Measurements from ENCODE around the gene PRRC2A.

Gene PRRC2A

DNA sequence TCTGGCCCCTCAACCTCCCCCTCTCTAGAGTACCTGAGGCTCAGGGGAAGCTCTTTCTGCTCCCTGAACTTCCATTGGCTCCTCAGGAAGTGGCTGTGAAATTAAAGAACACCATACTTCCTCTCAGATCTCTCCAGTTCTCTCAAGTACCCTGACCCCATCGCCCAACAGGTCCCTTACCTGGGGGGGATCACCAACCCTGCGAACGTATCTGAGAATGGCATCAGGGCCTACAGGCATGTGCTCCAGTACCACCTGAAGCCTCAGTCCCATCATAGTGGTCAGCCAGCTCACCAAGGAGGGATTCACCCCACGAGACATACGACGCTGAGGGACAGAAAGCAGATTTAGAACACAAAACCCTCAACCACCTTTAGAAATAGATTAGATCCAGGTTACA, 20.1 kb downstream of the PRRC2A start:
- Histone ChIP-seq H3K9me3 (ENCODE audit: control insufficient read depth in 1 of 2, low read length in 2 of 2) (no peaks in the 10 kb centered on the region), H3K27ac (ENCODE audit: low read length) (no peak overlapping the region), H3K36me3 (ENCODE audit: control insufficient read depth in 1 of 2, insufficient read depth in 2 of 2, low read length in 2 of 2) (peaks cover 79 to 97% of the 10 kb centered on the region in 2 donors)

DNA sequence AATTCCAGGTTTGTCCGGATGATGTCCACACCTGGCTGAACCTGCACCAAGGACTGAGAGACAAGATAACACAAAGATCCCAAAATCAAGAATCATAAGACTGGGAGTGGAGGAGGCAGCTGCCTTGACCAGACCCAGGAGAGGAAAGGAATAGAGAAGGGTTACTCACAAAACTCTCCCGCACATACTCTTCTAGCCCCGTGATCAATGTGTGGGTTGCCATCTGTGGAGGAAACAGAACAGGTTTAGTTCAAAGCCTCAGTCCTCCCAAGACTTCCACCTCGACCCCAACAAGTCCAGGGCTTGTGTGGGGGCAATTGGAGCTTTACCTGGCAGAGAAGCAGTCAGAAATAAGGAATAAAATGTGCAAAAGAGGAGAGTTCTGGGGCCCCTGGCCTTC, 20.9 kb downstream of the PRRC2A start:
- H3K36me3 ChIP-seq (ENCODE audit: control insufficient read depth in 1 of 2, insufficient read depth in 2 of 2, low read length in 2 of 2) = peaks cover 75 to 97% of the 10 kb centered on the region in 2 donors
- no peaks in the 10 kb centered on the region for H3K27me3 ChIP-seq (ENCODE audit: low read depth, low read length)
- H3K27ac ChIP-seq (ENCODE audit: low read length) = no peak overlapping the region
- no peak overlapping the region for H3K4me3 ChIP-seq (ENCODE audit: low read depth in 1 of 2, low read length in 2 of 2)
- no peaks in the 10 kb centered on the region for H3K9me3 ChIP-seq (ENCODE audit: control insufficient read depth in 1 of 2, low read length in 2 of 2)
- no peaks in the 10 kb centered on the region for H3K4me1 ChIP-seq (ENCODE audit: control insufficient read depth in 1 of 2, insufficient read depth in 2 of 2, low read length in 2 of 2)

More for the DNA sequence above, 20.1 kb downstream of the PRRC2A start:
- Histone ChIP-seq H3K27me3 (ENCODE audit: low read depth, low read length) (no peaks in the 10 kb centered on the region), H3K4me1 (ENCODE audit: control insufficient read depth in 1 of 2, insufficient read depth in 2 of 2, low read length in 2 of 2) (no peaks in the 10 kb centered on the region), H3K4me3 (ENCODE audit: low read depth in 1 of 2, low read length in 2 of 2) (no peak overlapping the region)

DNA sequence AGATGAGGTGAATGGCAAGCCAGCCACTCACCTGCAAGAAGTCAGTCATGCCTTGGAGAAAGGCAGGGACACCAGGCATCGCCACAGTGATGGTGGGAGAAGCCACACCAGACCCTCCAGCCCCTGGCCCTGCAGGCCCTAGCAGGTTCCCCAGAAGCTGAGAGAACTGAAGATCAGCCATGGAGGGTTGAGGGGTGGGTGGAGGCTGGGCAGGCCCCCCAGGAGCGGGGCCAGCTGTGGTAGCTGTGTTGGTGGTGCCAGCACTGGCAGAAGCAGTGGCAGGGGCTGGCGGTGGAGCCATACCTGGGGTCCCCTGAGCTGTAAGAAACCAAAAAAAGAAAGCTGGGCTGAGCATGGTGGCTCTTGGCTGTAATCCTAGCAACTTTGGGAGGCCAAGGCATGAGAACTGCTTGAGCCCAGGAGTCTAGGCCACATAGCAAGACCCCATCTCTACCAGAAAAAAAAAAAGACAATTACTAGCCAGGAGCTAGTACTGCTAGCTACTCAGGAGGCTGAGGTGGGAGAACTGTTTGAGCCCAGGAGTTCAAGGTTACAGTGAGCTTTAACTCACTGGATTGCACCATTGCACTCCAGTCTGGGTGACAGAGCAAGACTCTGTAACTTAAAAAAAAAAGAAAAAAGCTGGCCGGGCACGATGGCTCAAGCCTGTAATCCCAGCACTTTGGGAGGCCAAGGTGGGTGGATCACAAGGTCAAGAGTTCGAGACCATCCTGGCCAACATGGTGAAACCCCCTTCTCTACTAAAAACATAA, 22.5 kb downstream of the PRRC2A start:
- peaks cover 72 to 95% of the 10 kb centered on the region in 2 donors for H3K36me3 ChIP-seq (ENCODE audit: control insufficient read depth in 1 of 2, insufficient read depth in 2 of 2, low read length in 2 of 2)

DNA sequence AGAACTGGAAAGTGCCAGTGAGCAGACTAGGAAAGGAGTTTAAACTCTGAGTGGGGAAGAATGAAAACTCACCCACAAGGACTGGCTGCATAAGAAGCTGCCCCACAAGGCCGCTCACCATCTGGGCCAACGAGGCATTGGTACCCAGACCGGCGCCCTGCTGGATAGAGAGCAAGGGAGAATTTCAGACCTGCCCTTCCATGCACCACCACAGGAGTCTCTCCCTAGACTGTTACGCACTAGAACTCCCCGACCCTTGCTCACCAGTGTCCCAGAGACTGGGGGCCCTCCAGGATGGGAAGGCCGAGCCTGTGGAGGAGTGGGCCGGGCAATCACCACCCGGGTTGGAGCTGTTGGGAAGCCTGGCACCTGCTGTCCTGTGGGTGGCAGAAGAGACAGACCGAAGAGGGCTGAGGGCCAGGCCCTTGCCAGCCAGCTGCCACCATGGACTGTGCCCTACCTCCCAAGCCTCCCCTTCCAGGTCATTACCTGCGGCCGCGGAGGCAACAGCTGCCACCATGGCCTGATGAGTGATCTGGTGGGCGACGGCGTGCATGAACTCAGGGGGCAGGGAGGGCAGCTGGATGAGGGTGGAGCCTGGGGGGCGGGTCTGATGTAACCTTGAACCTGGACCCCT, 23.4 kb downstream of the PRRC2A start:
- H3K9me3 ChIP-seq (ENCODE audit: control insufficient read depth in 1 of 2, low read length in 2 of 2) = no peaks in the 10 kb centered on the region
- H3K4me1 ChIP-seq (ENCODE audit: control insufficient read depth in 1 of 2, insufficient read depth in 2 of 2, low read length in 2 of 2) = no peaks in the 10 kb centered on the region
- H3K27me3 ChIP-seq (ENCODE audit: low read depth, low read length) = no peaks in the 10 kb centered on the region
- no peak overlapping the region for H3K4me3 ChIP-seq (ENCODE audit: low read depth in 1 of 2, low read length in 2 of 2)
- H3K27ac ChIP-seq (ENCODE audit: low read length) = no peak overlapping the region
- peaks cover 82 to 95% of the 10 kb centered on the region in 2 donors for H3K36me3 ChIP-seq (ENCODE audit: control insufficient read depth in 1 of 2, insufficient read depth in 2 of 2, low read length in 2 of 2)

More for the DNA sequence above, 22.5 kb downstream of the PRRC2A start:
- Histone ChIP-seq H3K27me3 (ENCODE audit: low read depth, low read length) (no peaks in the 10 kb centered on the region), H3K4me3 (ENCODE audit: low read depth in 1 of 2, low read length in 2 of 2) (no peak overlapping the region), H3K4me1 (ENCODE audit: control insufficient read depth in 1 of 2, insufficient read depth in 2 of 2, low read length in 2 of 2) (no peaks in the 10 kb centered on the region), H3K27ac (ENCODE audit: low read length) (no peak overlapping the region), H3K9me3 (ENCODE audit: control insufficient read depth in 1 of 2, low read length in 2 of 2) (no peaks in the 10 kb centered on the region)

DNA sequence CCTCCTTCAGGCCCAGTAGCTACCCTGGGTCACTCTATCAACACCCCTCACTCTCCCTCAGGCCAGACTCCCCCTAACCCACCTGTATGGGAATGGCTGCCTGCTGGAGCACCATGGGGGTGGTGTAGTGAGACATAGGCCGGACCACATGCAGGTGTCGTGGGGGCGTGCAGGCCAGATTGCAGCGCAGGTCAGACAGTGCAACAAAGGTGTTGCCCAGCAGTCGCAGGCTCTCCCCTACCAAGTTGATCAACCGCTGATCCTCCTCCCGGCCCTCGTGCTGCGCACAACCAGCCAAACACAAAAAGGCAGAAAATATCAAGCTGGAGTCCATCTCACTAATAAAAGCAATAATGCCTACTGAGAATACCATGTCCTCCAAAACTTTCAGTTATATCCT, 24.8 kb downstream of the PRRC2A start:
- no peak overlapping the region for H3K27ac ChIP-seq (ENCODE audit: low read length)
- no peak overlapping the region for H3K4me3 ChIP-seq (ENCODE audit: low read depth in 1 of 2, low read length in 2 of 2)
- no peaks in the 10 kb centered on the region for H3K27me3 ChIP-seq (ENCODE audit: low read depth, low read length)
- H3K36me3 ChIP-seq (ENCODE audit: control insufficient read depth in 1 of 2, insufficient read depth in 2 of 2, low read length in 2 of 2) = peaks cover 75 to 89% of the 10 kb centered on the region in 2 donors
- H3K4me1 ChIP-seq (ENCODE audit: control insufficient read depth in 1 of 2, insufficient read depth in 2 of 2, low read length in 2 of 2) = peaks cover 3% of the 10 kb centered on the region in 2 donors
- no peaks in the 10 kb centered on the region for H3K9me3 ChIP-seq (ENCODE audit: control insufficient read depth in 1 of 2, low read length in 2 of 2)

DNA sequence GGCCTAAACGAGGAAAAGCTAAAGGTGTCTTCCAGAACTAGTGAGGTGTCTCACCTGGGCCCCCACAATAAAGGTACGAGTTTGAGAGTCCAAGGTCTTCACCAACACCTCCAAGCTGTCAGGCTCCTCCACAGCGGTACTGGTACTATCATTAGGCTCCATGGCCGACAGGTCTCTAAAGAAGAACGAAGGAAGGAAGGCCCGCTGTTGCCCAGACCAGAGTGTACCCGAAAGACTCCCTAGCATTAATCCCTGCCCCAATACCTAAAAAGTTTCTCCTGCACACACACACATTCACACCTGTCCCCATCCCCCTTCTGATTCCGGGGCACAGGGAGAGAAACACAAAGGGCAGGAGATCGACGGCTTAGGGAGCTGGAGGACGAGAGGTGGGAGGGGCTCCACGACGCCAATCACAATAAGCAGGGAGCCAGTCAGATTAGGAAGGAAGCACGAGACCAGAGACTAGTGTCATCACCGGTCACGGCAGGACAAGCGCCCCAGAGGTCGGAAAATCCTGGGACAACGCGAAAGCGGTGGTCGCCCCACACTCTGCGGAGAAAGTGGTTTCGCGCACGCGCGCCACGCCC, 31.2 kb downstream of the PRRC2A start:
- H3K4me1 ChIP-seq (ENCODE audit: control insufficient read depth in 1 of 2, insufficient read depth in 2 of 2, low read length in 2 of 2) = peaks cover 3 to 25% of the 10 kb centered on the region in 2 donors
- peaks cover 25 to 51% of the 10 kb centered on the region in 2 donors for H3K36me3 ChIP-seq (ENCODE audit: control insufficient read depth in 1 of 2, insufficient read depth in 2 of 2, low read length in 2 of 2)
- peak overlapping the region; percentile 99 for H3K27ac ChIP-seq (ENCODE audit: low read length)
- H3K9me3 ChIP-seq (ENCODE audit: control insufficient read depth in 1 of 2, low read length in 2 of 2) = no peaks in the 10 kb centered on the region
- H3K27me3 ChIP-seq (ENCODE audit: low read depth, low read length) = no peaks in the 10 kb centered on the region
- peak overlapping the region; percentile 77 for H3K4me3 ChIP-seq (ENCODE audit: low read depth in 1 of 2, low read length in 2 of 2)

DNA sequence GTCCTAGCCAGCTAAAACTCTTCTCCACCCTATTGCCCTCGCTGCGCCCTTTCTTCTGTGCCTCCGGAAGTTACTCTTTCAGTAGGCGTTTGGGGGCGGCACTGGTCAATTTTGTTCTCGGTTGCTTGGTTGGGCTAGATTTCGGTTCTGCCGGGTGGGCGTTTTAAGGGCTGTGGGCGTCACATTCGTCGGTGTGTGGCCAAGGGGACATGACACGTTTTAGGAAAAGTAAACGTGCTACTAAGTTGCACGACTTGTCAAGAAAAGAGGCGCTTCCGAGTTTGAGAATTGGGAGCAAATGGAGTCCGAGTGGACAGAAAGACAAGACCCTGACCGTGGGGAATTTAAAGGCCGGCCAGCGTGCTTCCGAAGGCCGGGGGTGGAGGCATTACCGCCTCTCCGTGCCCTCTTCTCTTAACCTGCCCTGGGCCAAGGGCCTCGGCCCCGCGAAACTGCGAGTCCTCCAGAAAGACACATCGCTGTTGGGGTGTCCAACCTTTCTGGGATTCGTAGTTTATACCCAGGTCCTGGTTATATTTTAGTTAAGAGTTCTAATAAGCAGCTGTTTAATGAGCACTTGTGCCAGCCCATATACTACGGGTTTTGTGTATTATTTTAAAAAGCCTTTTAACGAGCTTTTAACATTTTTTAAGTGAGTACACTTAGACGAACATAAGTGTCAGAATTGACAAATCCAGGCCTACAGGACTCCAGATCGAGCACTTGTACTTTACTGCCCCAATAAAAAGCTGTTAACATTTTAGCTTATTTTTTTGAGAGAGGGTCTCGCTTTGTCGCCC, 32.6 kb downstream of the PRRC2A start:
- Histone ChIP-seq H3K4me3 (ENCODE audit: low read depth in 1 of 2, low read length in 2 of 2) (peak overlapping the region; percentile 77), H3K9me3 (ENCODE audit: control insufficient read depth in 1 of 2, low read length in 2 of 2) (no peaks in the 10 kb centered on the region), H3K4me1 (ENCODE audit: control insufficient read depth in 1 of 2, insufficient read depth in 2 of 2, low read length in 2 of 2) (peaks cover 10 to 32% of the 10 kb centered on the region in 2 donors), H3K27me3 (ENCODE audit: low read depth, low read length) (no peaks in the 10 kb centered on the region), H3K36me3 (ENCODE audit: control insufficient read depth in 1 of 2, insufficient read depth in 2 of 2, low read length in 2 of 2) (peaks cover 23 to 47% of the 10 kb centered on the region in 2 donors), H3K27ac (ENCODE audit: low read length) (peak overlapping the region; percentile 99)

DNA sequence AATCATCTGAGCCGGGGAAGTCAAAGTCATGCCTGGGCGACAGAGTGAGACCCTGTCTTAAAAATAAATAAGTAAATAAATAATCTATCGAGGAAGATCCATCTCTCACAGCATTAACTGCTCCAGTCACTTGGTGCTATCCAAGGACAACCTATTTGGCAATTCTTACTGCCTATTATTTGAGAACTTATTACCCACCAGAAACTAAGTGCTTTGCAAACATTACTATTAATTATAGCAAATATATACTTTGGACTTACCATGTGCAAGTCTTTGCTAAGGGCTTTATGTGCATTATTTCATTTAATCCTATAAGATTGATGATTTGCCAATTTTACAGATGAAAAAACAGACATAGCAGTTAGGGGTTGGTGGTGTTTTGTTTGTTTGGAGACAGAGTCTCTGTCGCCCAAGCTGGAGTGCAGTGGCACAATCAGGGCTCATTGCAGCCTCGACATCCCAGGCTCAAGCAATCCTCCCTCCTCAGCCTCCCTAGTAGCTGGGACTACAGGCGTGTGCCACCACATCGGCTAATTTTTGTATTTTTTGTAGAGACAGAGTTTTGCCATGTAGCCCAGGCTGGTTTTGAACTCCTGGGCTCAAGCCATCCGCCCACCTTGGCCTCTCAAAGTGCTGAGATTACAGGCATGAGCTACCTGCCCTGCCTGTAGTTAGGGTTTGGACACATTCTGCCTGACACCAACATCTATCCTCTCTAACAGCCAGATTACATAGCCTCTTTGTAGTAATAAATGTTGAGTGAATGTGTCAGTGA, 34.2 kb downstream of the PRRC2A start:
- Histone ChIP-seq H3K27ac (ENCODE audit: low read length) (no peak overlapping the region), H3K4me1 (ENCODE audit: control insufficient read depth in 1 of 2, insufficient read depth in 2 of 2, low read length in 2 of 2) (peaks cover 25 to 48% of the 10 kb centered on the region in 2 donors), H3K27me3 (ENCODE audit: low read depth, low read length) (no peaks in the 10 kb centered on the region), H3K4me3 (ENCODE audit: low read depth in 1 of 2, low read length in 2 of 2) (no peak overlapping the region), H3K9me3 (ENCODE audit: control insufficient read depth in 1 of 2, low read length in 2 of 2) (no peaks in the 10 kb centered on the region), H3K36me3 (ENCODE audit: control insufficient read depth in 1 of 2, insufficient read depth in 2 of 2, low read length in 2 of 2) (peaks cover 10 to 30% of the 10 kb centered on the region in 2 donors)

DNA sequence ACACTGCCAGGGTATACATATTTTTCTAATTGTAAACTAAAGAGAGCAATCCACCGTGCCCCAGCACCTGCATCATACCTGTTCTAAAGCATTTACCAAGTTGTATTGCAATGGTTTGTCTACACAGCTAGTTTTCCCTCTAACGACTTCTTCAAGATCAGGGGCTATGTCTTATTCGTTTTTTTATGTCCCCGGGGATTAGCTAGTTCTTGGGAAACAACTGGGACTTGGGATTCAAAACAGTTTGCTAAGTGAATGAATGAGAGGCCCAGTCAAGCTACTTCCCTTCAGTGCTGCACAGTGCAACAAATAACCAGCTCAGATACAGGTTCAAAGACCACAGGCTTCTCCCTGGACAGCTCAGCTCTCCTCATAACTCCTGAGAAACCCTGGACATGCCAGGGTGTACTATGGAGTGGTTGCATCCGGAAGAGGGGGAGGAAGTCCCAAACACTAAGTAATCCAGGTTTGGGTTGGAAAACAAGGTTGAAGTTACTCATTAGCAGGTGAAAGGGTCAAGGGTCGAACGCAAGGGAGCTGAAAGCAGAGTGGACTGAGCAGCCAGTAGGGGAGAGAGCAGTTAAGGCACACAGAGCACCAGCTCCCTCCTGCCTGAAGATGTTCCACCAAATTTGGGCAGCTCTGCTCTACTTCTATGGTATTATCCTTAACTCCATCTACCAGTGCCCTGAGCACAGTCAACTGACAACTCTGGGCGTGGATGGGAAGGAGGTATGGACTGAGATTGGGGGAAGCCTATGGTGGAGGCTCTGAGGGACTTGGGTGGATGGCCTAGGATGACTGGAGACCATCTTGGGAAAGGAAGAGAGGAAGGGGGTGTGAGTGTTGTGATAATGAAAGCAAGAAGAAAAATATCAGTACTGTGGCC, 35.1 kb downstream of the PRRC2A start, which contains the start of gene APOM:
APOM (plus strand) TSS at position 546 of the 889 bp plus-strand sequence; CDS start at position 619, 73 bp downstream.
- H3K27ac ChIP-seq (ENCODE audit: low read length) = no peak within 1 kb of the TSS
- H3K9me3 ChIP-seq (ENCODE audit: control insufficient read depth in 1 of 2, low read length in 2 of 2) = no peaks in the 10 kb centered on the region
- H3K4me3 ChIP-seq (ENCODE audit: low read depth in 1 of 2, low read length in 2 of 2) = no peak within 1 kb of the TSS
- H3K36me3 ChIP-seq (ENCODE audit: control insufficient read depth in 1 of 2, insufficient read depth in 2 of 2, low read length in 2 of 2) = peaks cover 10 to 30% of the 10 kb centered on the region in 2 donors
- H3K4me1 ChIP-seq (ENCODE audit: control insufficient read depth in 1 of 2, insufficient read depth in 2 of 2, low read length in 2 of 2) = peaks cover 22 to 46% of the 10 kb centered on the region in 2 donors
- no peaks in the 10 kb centered on the region for H3K27me3 ChIP-seq (ENCODE audit: low read depth, low read length)
